Pulmonary artery endothelial cell (primary cell): ENCODE measurements around the gene DCLRE1B. TPM values are rescaled to one million over a fixed set of nuclear protein-coding genes. Genes with fewer than 3 reads are reported as not detected.
A peak's percentile ranks its signal among the peaks of the same experiment; 100 is the strongest.

Experiments
- DNase-seq: peaks from one replicate; pipeline ENCODE4 v3.0.0-alpha.2; 2011; ENCODE audit warnings: low read depth, low spot score
- total RNA-seq: library from RNA; depleted of rRNA; stranded (reverse); fragments of >200 nt; gene quantifications from 2 replicates; pipeline ENCODE4 v1.2.3, GENCODE V29; 2014

The DCLRE1B gene
- total RNA-seq, result 3.4 and 3.9 TPM in 2 replicates

GRCh38 chr1:113904674-113905434, at the start of gene DCLRE1B, which contains the start of gene AP4B1:
Gene DCLRE1B, plus strand, starts transcription at chr1:113905326. Its CDS starts 261 bp downstream, at chr1:113905587.
Gene AP4B1, minus strand, starts transcription at chr1:113904799. Its CDS starts 82 bp downstream, at chr1:113904717.
- DNase-seq, result peak; percentile 99

- DNase-seq, result no peak
Measured at GRCh38 chr1:113855630-113856400, 49.3 kb upstream of the DCLRE1B start.

- DNase-seq, result no peak
Measured at GRCh38 chr1:113856401-113856790, 48.7 kb upstream of the DCLRE1B start.

- no peak for DNase-seq
Measured at GRCh38 chr1:113857776-113858175, 47.4 kb upstream of the DCLRE1B start.

GRCh38 chr1:113858418-113858817, 46.7 kb upstream of the DCLRE1B start:
- no peak for DNase-seq

GRCh38 chr1:113858982-113859381, 46.1 kb upstream of the DCLRE1B start:
- no peak for DNase-seq

- no peak for DNase-seq
Measured at GRCh38 chr1:113859478-113860175, 45.5 kb upstream of the DCLRE1B start.

- DNase-seq, result peak; percentile 57
Measured at GRCh38 chr1:113860891-113861290, 44.2 kb upstream of the DCLRE1B start.

GRCh38 chr1:113861641-113862040, 43.5 kb upstream of the DCLRE1B start:
- DNase-seq, result no peak

- no peak for DNase-seq
Measured at GRCh38 chr1:113868387-113869083, 36.6 kb upstream of the DCLRE1B start.

GRCh38 chr1:113870778-113871177, 34.3 kb upstream of the DCLRE1B start:
- no peak for DNase-seq

- no peak for DNase-seq
Measured at GRCh38 chr1:113871597-113872113, 33.5 kb upstream of the DCLRE1B start, which contains the start of gene PTPN22. Gene PTPN22, minus strand, starts transcription at chr1:113871712.

GRCh38 chr1:113872219-113872935, 32.7 kb upstream of the DCLRE1B start:
- DNase-seq, result no peak

GRCh38 chr1:113874012-113874879, 30.9 kb upstream of the DCLRE1B start:
- DNase-seq, result no peak

GRCh38 chr1:113875714-113876113, 29.4 kb upstream of the DCLRE1B start:
- no peak for DNase-seq

GRCh38 chr1:113876176-113876575, 28.9 kb upstream of the DCLRE1B start:
- no peak for DNase-seq

- no peak for DNase-seq
Measured at GRCh38 chr1:113879739-113880038, 25.4 kb upstream of the DCLRE1B start.

GRCh38 chr1:113881661-113882060, 23.5 kb upstream of the DCLRE1B start:
- DNase-seq, result no peak
